Measurements from ENCODE around the gene GAB3. TPM values are rescaled to one million over a fixed set of nuclear protein-coding genes. Genes with fewer than 3 reads are reported as not detected.
"Not testable (repeated sequence)": the region's sequence is repeated elsewhere in the genome, so short reads cannot be mapped to it uniquely, and the experiment has no call there.

GAB3 gene
- total RNA-seq, 4 donors from 2014 or later, result 3.9 to 7.3 (median 5.2) TPM

DNA sequence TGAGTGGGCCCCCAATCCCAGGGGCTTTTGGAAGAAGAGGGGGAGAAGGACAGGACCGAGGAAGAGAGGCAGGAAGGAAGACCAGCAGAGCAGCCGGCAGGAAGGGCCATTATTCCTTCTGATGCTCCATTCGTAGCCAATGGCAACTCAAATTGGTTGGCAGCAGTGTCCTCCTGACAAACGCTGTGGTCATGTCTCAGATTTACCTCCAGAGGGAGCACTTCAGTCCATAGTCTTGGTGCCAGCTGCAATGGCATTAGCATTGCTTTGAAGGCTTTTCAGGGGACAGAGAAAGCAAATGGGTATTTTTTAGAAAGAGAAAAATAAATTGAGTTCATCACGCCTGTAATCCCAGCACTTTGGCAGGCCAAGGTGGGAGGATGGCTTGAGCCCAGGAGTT is 121.9 kb downstream of the GAB3 start:
- H3K36me3 ChIP-seq; H3K27me3 ChIP-seq; H3K4me1 ChIP-seq; DNase-seq (ENCODE audit: extremely low spot score); H3K27ac ChIP-seq (replicated peaks in 1 of 4); H3K9me3 ChIP-seq; intact Hi-C loops (cut with DNase I); H3K4me3 ChIP-seq: not testable (repeated sequence)
- no CpG with 5 or more reads among the region's 5 CpGs for WGBS

Small RNAs within 50 kb of the gene (small RNA-seq; reads per million reads assigned to genes)
- 0 reads per million in 3 donors for gene SNORA36A

Other genes starting within 250 kb of the GAB3 start
- gene FAM3A, start 234.8 kb downstream of the GAB3 start, total RNA-seq, result 10 to 100 TPM; 34.9 to 49.4 (median 40.4) TPM
- 10 to 100 TPM; 22.0 to 43.8 (median 27.3) TPM for gene G6PD, start 204.2 kb downstream of the GAB3 start, total RNA-seq
- gene IKBKG, start 203.5 kb downstream of the GAB3 start, total RNA-seq, result 10 to 100 TPM; 12.0 to 18.3 (median 17.3) TPM
- gene CTAG1A, start 165.9 kb downstream of the GAB3 start, total RNA-seq, result not detected
- gene CTAG1B, start 131.8 kb downstream of the GAB3 start, total RNA-seq, result not detected
- not detected for gene CTAG2, start 97.5 kb downstream of the GAB3 start, total RNA-seq
- gene DKC1, start 11.8 kb upstream of the GAB3 start, total RNA-seq, result 10 to 100 TPM; 18.3 to 29.9 (median 24.9) TPM
- 10 to 100 TPM; 28.2 to 46.9 (median 33.3) TPM for gene MPP1, start 54.4 kb upstream of the GAB3 start, total RNA-seq
- not detected for gene SMIM9, start 83.6 kb upstream of the GAB3 start, total RNA-seq
- gene F8A1, start 135.3 kb upstream of the GAB3 start, total RNA-seq, result 10 to 100 TPM in 2 of 4 donors, 1 to 10 TPM in 2; 3.3 to 15.4 (median 8.6) TPM